Neural progenitor cell (in vitro differentiated cells): ENCODE measurements around the gene VIPR1. TPM values are rescaled to one million over a fixed set of nuclear protein-coding genes. Genes with fewer than 3 reads are reported as not detected.

ENCODE experiments used
- DNase-seq: peaks from one replicate; pipeline ENCODE4 v3.0.0-alpha.2; 2016; ENCODE audit warnings: low spot score
- H2AFZ ChIP-seq: fragments of 200-600 bp; sonication (generic); replicated peaks from 2 replicates; pipeline ENCODE4 v1.6.1; 2016; ENCODE audit warnings: antibody characterized with exemption
- H3F3A ChIP-seq: fragments of 200-600 bp; sonication (generic); 2 replicates; pipeline ENCODE4 v1.6.1; 2016; ENCODE audit warnings: antibody characterized with exemption, low read depth
- H3K27ac ChIP-seq: fragments of 200-600 bp; sonication (generic); 2 replicates; pipeline ENCODE4 v1.5.1; 2016; ENCODE audit warnings: mild to moderate bottlenecking
- H3K27me3 ChIP-seq: fragments of 200-600 bp; sonication (generic); 2 replicates; pipeline ENCODE4 v1.6.1; 2016; ENCODE audit warnings: mild to moderate bottlenecking, moderate library complexity
- H3K36me3 ChIP-seq: fragments of 200-600 bp; sonication (generic); 2 replicates; pipeline ENCODE4 v1.5.1; 2016
- H3K4me1 ChIP-seq: fragments of 200-600 bp; sonication (generic); 2 replicates; pipeline ENCODE4 v1.6.1; 2016; ENCODE audit warnings: mixed run types
- H3K4me2 ChIP-seq: fragments of 200-600 bp; sonication (generic); 2 replicates; pipeline ENCODE4 v1.6.1; 2016
- H3K4me3 ChIP-seq: fragments of 200-600 bp; sonication (generic); 2 replicates; pipeline ENCODE4 v1.5.1; 2016
- H3K79me2 ChIP-seq: fragments of 200-600 bp; sonication (generic); 2 replicates; pipeline ENCODE4 v1.6.1; 2016; ENCODE audit warnings: low read depth
- H3K9ac ChIP-seq: fragments of 200-600 bp; sonication (generic); 2 replicates; pipeline ENCODE4 v1.6.1; 2016
- H3K9me3 ChIP-seq: fragments of 200-600 bp; sonication (generic); 2 replicates; pipeline ENCODE4 v1.5.1; 2016; ENCODE audit warnings: low read depth
- H4K20me1 ChIP-seq: fragments of 200-600 bp; sonication (generic); 2 replicates; pipeline ENCODE4 v1.6.1; 2016; ENCODE audit warnings: low read depth
- H3K27ac Mint-ChIP-seq: 3 replicates; pipeline ENCODE4 v1.8.0; 2021; ENCODE audit warnings: mixed read lengths
- H3K27me3 Mint-ChIP-seq: 2 replicates; pipeline ENCODE4 v1.8.0; 2022; ENCODE audit warnings: low read depth, mild to moderate bottlenecking, inconsistent platforms, moderate library complexity, mixed read lengths; ENCODE audit not compliant: insufficient read depth
- H3K36me3 Mint-ChIP-seq: 3 replicates; pipeline ENCODE4 v1.8.0; 2021; ENCODE audit warnings: mixed read lengths
- H3K4me1 Mint-ChIP-seq: 3 replicates; pipeline ENCODE4 v1.8.0; 2021; ENCODE audit warnings: mixed read lengths
- H3K4me3 Mint-ChIP-seq: 3 replicates; pipeline ENCODE4 v1.8.0; 2021; ENCODE audit warnings: mild to moderate bottlenecking, moderate library complexity, mixed read lengths
- H3K9me3 Mint-ChIP-seq: 3 replicates; pipeline ENCODE4 v1.8.0; 2020; ENCODE audit warnings: mixed read lengths
- CTCF ChIP-seq: fragments of 200-600 bp; sonication (generic); IDR thresholded peaks from 2 replicates; pipeline ENCODE4 v1.5.1; 2017; ENCODE audit warnings: antibody characterized with exemption, mild to moderate bottlenecking
- EZH2 ChIP-seq: fragments of 200-600 bp; sonication (generic); IDR thresholded peaks from 2 replicates; pipeline ENCODE4 v1.6.1; 2017; ENCODE audit warnings: antibody characterized with exemption, mild to moderate bottlenecking, moderate library complexity
- EZH2phosphoT487 ChIP-seq: fragments of 200-600 bp; sonication (generic); IDR thresholded peaks from 2 replicates; pipeline ENCODE4 v1.6.1; 2017; ENCODE audit warnings: antibody characterized with exemption
- small RNA-seq: library from RNA; depleted of rRNA; stranded (forward); fragments of <200 nt; gene quantifications from one replicate; pipeline ENCODE3, GENCODE V24; 2015
- total RNA-seq: library from RNA; depleted of rRNA; stranded (reverse); fragments of >200 nt; gene quantifications from 2 replicates; pipeline ENCODE4 v1.2.3, GENCODE V29; 2015; ENCODE audit warnings: low replicate concordance

Gene VIPR1
- total RNA-seq, 1 donor from 2014 or later: 1.4 TPM

GRCh38 chr3:42581709-42582473 is 79.4 kb downstream of the VIPR1 start, which contains the start of gene SEC22C:
Gene SEC22C, minus strand, starts transcription at chr3:42581967. Its CDS starts 12,921 bp downstream, at chr3:42569046.
- no peak for TF ChIP-seq EZH2
- peak; percentile 39 for TF ChIP-seq CTCF
- no peak for TF ChIP-seq EZH2phosphoT487
- Histone ChIP-seq H3K4me3 (peak within 1 kb of the TSS; percentile 82), H3K27ac (peak within 1 kb of the TSS; percentile 47), H4K20me1 (peaks cover 9% of the 10 kb centered on the region), H3K4me1 (peaks cover 16% of the 10 kb centered on the region), H3K9ac (peak within 1 kb of the TSS; percentile 62), H3K36me3 (no peaks in the 10 kb centered on the region), H3K9me3 (no peaks in the 10 kb centered on the region), H3K79me2 (peaks cover 50% of the 10 kb centered on the region), H3K4me2 (peak within 1 kb of the TSS; percentile 79), H2AFZ (peak within 1 kb of the TSS; percentile 39), H3F3A (peaks cover 20% of the 10 kb centered on the region), H3K27me3 (peaks cover 2% of the 10 kb centered on the region)
- H3K4me1 Mint-ChIP-seq: peaks cover 24% of the 10 kb centered on the region
- H3K27ac Mint-ChIP-seq: peak within 1 kb of the TSS; percentile 31
- peak within 1 kb of the TSS; percentile 92 for H3K4me3 Mint-ChIP-seq
- H3K9me3 Mint-ChIP-seq: peaks cover 7% of the 10 kb centered on the region
- no peaks in the 10 kb centered on the region for H3K27me3 Mint-ChIP-seq
- H3K36me3 Mint-ChIP-seq: peaks cover 16% of the 10 kb centered on the region
- DNase-seq: peak; percentile 98

GRCh38 chr3:42582474-42583070 is 80.1 kb downstream of the VIPR1 start:
- Histone ChIP-seq H2AFZ (peak overlapping the region; percentile 39), H3K79me2 (peaks cover 44% of the 10 kb centered on the region), H3K9me3 (no peaks in the 10 kb centered on the region), H3K27me3 (peaks cover 2% of the 10 kb centered on the region), H3K4me3 (peak overlapping the region; percentile 82), H3K9ac (peak overlapping the region; percentile 12), H3K36me3 (no peaks in the 10 kb centered on the region), H3K27ac (peak overlapping the region; percentile 47), H3K4me1 (peaks cover 16% of the 10 kb centered on the region), H4K20me1 (peaks cover 9% of the 10 kb centered on the region), H3F3A (peaks cover 20% of the 10 kb centered on the region), H3K4me2 (peak overlapping the region; percentile 79)
- peak overlapping the region; percentile 92 for H3K4me3 Mint-ChIP-seq
- no peaks in the 10 kb centered on the region for H3K27me3 Mint-ChIP-seq
- H3K36me3 Mint-ChIP-seq: peaks cover 10% of the 10 kb centered on the region
- TF ChIP-seq EZH2 (no peak), CTCF (no peak), EZH2phosphoT487 (no peak)
- peaks cover 24% of the 10 kb centered on the region for H3K4me1 Mint-ChIP-seq
- no peak for DNase-seq
- peaks cover 5% of the 10 kb centered on the region for H3K9me3 Mint-ChIP-seq
- H3K27ac Mint-ChIP-seq: peak overlapping the region; percentile 31

Small RNA genes lying within 50 kb of the gene (small RNA-seq; reads per million reads assigned to genes)
- gene AC092047.1: not detected

Other genes with a start within 250 kb of the VIPR1 start
- 1.1 and 3.4 TPM in 2 replicates for gene CCK, start 236.5 kb upstream of the VIPR1 start, total RNA-seq
- gene LYZL4, start 92.0 kb upstream of the VIPR1 start, total RNA-seq: not detected in 2 replicates
- 48.5 and 48.6 TPM in 2 replicates for gene SEC22C, start 79.3 kb downstream of the VIPR1 start, total RNA-seq
- gene SS18L2, start 88.2 kb downstream of the VIPR1 start, total RNA-seq: 58.4 and 108 TPM in 2 replicates
- 127 and 190 TPM in 2 replicates for gene NKTR, start 98.0 kb downstream of the VIPR1 start, total RNA-seq
- gene ZBTB47, start 151.1 kb downstream of the VIPR1 start, total RNA-seq: 4.4 and 5.7 TPM in 2 replicates
- not detected in 2 replicates for gene KLHL40, start 182.9 kb downstream of the VIPR1 start, total RNA-seq
- not detected in 2 replicates for gene HHATL, start 200.2 kb downstream of the VIPR1 start, total RNA-seq